ENCODE results near the gene FHIT.

The FHIT gene

DNA sequence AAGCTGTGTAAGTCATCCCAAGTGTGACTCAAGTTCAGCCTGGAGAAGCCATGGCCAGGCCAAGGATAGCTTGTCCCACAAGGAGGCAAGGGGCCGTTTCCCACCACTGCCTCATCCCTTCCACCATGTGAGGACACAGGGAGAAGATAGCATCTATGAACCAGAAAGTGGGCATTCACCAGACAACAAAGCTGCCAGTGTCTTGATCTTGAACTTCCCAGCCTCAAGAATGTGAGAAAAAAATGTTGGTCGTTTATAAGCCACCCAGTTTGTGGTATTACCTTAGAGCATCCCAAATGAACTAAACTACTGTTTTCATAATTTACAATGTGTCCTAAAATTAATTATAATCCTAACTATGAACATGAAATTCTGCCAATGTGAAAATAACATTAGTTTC lies 1270.7 kb downstream of the FHIT start:
- TF ChIP-seq, protein P1, sequence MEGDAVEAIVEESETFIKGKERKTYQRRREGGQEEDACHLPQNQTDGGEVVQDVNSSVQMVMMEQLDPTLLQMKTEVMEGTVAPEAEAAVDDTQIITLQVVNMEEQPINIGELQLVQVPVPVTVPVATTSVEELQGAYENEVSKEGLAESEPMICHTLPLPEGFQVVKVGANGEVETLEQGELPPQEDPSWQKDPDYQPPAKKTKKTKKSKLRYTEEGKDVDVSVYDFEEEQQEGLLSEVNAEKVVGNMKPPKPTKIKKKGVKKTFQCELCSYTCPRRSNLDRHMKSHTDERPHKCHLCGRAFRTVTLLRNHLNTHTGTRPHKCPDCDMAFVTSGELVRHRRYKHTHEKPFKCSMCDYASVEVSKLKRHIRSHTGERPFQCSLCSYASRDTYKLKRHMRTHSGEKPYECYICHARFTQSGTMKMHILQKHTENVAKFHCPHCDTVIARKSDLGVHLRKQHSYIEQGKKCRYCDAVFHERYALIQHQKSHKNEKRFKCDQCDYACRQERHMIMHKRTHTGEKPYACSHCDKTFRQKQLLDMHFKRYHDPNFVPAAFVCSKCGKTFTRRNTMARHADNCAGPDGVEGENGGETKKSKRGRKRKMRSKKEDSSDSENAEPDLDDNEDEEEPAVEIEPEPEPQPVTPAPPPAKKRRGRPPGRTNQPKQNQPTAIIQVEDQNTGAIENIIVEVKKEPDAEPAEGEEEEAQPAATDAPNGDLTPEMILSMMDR (IDR thresholded peaks at IDR 0.05; ENCODE audit: control insufficient read depth, insufficient read depth, low read depth, low read length, missing control alignments) = no peak
- DNase-seq (ENCODE audit: low read depth) = no peak
- H3K4me3 ChIP-seq (ENCODE audit: control insufficient read depth, low read depth, low read length) = no peak overlapping the region

DNA sequence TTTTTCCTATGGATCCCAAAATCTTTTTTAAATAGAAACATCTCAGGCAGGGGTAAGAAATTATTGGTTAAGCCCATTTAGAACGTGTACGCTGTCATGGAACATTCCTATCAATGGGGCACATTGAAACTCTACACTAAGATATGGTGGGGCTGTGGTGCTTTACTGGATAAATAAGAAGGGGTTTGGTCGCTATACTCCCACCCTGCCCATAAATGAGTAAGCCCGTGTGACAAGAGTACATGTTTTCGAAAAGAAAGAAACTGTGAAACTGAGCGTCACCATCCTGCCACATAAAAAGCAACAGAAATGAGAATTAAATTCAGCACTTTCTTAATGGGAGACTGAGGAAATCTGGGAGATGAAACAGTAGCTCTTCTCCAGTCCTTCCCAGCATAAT lies 1271.7 kb downstream of the FHIT start:
- no peak overlapping the region for H3K4me3 ChIP-seq (ENCODE audit: control insufficient read depth, low read depth, low read length)
- DNase-seq (ENCODE audit: low read depth) = no peak
- TF ChIP-seq, protein P1 (IDR thresholded peaks at IDR 0.05; ENCODE audit: control insufficient read depth, insufficient read depth, low read depth, low read length, missing control alignments) = no peak

DNA sequence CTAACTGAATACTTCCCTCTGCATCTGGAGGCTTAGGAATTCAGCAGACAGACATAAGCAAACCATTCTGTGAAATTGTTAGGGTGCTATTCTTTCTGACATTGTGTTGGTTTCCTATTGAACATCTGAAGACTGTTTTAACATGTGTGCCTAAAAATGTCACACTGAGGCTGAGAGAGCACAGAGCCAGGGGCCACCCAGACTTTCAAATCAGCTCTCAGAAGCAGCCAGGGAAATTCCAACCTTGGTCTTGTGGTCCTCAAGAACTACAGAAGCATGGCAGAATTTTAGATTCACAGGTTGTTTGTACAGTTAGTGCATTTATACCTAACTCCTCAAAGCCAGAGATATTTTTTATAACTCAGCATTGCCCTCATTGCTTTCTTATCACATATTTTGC lies 1272.3 kb downstream of the FHIT start:
- TF ChIP-seq, protein P1 (IDR thresholded peaks at IDR 0.05; ENCODE audit: control insufficient read depth, insufficient read depth, low read depth, low read length, missing control alignments) = no peak
- no peak overlapping the region for H3K4me3 ChIP-seq (ENCODE audit: control insufficient read depth, low read depth, low read length)
- no peak for DNase-seq (ENCODE audit: low read depth)

DNA sequence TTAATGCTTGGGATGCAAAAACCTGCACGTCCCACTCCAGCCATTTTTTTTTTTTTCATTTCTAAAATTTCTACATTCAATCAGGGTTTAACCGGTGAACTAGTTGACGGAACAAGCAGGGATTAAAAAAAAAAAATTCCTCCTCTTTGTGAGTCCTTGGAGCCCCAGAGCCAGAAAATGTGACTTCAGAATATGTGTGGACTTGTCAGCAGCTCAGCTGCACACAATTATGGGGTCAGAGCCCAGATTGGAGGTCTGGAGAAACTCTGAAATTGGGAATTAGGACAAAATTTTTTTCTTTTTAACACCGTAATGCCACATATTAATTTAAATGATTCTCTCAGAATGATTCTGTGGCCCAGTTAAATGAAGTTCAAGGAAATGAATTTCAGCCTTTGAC lies 1280.5 kb downstream of the FHIT start:
- TF ChIP-seq, protein P1 (IDR thresholded peaks at IDR 0.05; ENCODE audit: control insufficient read depth, insufficient read depth, low read depth, low read length, missing control alignments) = no peak
- no peak overlapping the region for H3K4me3 ChIP-seq (ENCODE audit: control insufficient read depth, low read depth, low read length)
- DNase-seq (ENCODE audit: low read depth) = no peak

DNA sequence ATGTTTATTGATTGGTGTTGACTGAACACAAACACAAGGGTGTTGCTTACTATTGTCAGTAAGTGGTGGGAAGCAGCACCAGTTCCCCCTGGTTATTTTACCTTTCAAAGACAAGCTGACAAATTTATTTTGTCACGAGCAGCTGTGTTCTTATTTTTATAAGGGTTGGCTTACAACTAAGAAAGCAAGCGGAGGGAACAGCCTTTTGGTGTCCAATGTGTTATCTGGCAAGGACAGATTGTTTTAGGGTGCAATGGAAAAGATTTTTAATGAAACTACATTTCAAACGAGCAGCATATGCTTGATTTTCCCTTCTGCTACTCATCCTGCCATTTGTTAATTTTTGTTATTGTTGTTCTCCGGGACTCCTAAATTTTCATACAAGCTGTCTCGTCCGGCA lies 1280.9 kb downstream of the FHIT start:
- no peak overlapping the region for H3K4me3 ChIP-seq (ENCODE audit: control insufficient read depth, low read depth, low read length)
- TF ChIP-seq, protein P1 (IDR thresholded peaks at IDR 0.05; ENCODE audit: control insufficient read depth, insufficient read depth, low read depth, low read length, missing control alignments) = no peak
- no peak for DNase-seq (ENCODE audit: low read depth)

DNA sequence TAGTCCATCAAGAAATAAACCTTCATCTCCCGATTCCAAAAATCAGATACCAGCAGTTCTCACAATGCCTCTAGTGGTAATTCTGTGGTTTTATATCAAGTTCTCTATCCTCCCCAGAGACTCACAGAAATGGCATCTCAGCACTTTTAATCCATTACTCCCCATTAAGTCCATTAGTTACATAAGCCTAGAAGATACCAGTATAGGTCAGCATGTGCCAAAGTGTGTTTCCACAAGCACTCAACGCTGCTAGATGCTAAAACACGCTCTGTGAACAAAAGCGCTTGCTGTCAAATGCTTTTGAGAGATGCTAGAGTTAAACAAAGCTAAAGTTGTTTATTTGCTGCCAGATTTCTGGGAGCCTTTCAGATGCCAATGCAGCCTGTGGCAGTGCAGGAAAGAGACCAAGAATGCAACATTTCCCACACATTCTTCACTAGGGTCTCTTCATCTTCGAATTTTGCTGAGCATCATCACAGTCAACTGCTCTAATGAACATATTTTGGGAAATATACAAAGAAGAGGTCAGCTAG lies 1282.7 kb downstream of the FHIT start:
- TF ChIP-seq, protein P1 (IDR thresholded peaks at IDR 0.05; ENCODE audit: control insufficient read depth, insufficient read depth, low read depth, low read length, missing control alignments) = no peak
- no peak for DNase-seq (ENCODE audit: low read depth)
- H3K4me3 ChIP-seq (ENCODE audit: control insufficient read depth, low read depth, low read length) = no peak overlapping the region

DNA sequence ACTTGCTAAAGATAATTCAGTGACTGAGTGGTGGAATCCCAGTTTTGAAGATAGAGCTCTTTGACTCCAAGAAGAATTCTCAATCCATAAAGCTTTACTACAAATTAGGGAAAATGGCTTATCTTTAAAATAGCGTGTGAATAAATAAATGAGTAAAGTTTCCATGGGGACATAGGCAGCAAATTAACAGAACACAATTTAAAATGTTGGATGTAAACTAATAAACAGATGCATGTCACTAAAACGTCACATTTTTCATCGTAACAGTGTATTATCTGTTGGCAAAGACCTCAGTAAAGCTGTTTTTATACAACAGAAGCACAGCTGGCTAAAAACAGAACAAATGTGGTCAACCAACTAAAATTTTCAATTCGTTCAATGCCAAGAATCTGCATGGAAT lies 1287.6 kb downstream of the FHIT start:
- TF ChIP-seq, protein P1 (IDR thresholded peaks at IDR 0.05; ENCODE audit: control insufficient read depth, insufficient read depth, low read depth, low read length, missing control alignments) = no peak
- no peak overlapping the region for H3K4me3 ChIP-seq (ENCODE audit: control insufficient read depth, low read depth, low read length)
- DNase-seq (ENCODE audit: low read depth) = no peak

All from AG09309 (cell line).